ENCODE data around the gene CYB5R4.

CYB5R4 gene

DNA sequence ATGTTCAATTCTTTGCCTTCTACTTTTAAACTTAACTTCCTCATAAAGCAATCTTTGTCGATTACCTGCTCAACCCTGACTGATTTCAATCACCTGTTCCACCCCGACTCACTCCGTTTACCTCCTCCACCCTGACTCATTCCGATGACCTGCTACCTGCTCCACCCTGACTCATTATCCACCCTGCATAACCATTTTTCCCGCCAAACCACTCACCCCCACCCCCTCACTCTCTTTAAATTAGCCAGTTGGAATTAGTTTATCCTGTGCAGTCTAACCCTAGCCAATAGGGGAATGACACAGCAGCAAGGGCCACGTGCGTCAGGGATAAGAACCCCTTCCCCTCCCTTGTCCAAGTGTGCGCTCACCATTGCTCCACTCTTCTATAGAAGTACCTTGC is 117.4 kb downstream of the CYB5R4 start:
- TF ChIP-seq, protein P1, sequence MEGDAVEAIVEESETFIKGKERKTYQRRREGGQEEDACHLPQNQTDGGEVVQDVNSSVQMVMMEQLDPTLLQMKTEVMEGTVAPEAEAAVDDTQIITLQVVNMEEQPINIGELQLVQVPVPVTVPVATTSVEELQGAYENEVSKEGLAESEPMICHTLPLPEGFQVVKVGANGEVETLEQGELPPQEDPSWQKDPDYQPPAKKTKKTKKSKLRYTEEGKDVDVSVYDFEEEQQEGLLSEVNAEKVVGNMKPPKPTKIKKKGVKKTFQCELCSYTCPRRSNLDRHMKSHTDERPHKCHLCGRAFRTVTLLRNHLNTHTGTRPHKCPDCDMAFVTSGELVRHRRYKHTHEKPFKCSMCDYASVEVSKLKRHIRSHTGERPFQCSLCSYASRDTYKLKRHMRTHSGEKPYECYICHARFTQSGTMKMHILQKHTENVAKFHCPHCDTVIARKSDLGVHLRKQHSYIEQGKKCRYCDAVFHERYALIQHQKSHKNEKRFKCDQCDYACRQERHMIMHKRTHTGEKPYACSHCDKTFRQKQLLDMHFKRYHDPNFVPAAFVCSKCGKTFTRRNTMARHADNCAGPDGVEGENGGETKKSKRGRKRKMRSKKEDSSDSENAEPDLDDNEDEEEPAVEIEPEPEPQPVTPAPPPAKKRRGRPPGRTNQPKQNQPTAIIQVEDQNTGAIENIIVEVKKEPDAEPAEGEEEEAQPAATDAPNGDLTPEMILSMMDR (IDR thresholded peaks at IDR 0.05; ENCODE audit: insufficient read depth, low read length, poor library complexity, severe bottlenecking) = no peak
- no peak overlapping the region for H3K4me3 ChIP-seq (replicated peaks; ENCODE audit: low read depth, low read length)
- DNase-seq (ENCODE audit: extremely low read depth, insufficient read length) = no peak
- H3K27me3 ChIP-seq (replicated peaks; ENCODE audit: control insufficient read depth, insufficient read depth, low read length) = no peaks in the 10 kb centered on the region
- H3K36me3 ChIP-seq (ENCODE audit: control insufficient read depth, insufficient read depth, low read length) = no peaks in the 10 kb centered on the region

DNA sequence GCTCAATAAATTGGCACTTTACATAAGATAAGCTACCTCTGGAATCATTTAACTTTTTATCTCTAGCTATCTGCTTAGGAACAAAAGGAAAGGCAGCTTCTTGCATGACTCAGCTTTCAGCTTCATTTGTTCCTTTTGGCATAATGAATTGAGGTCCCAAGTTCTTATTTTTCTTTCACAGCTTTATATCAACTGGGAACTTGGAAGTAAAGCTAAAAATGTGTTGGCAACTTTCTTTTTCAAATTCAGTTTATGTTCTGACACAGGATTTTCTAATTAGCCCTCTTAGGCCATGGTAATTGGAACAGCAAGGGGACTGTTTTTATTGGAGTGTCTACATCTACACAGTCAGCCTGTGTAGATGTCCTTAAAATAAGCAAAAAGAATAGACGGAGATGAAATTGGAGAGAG is 118.8 kb downstream of the CYB5R4 start:
- no peak overlapping the region for H3K4me3 ChIP-seq (replicated peaks; ENCODE audit: low read depth, low read length)
- H3K27me3 ChIP-seq (replicated peaks; ENCODE audit: control insufficient read depth, insufficient read depth, low read length) = no peaks in the 10 kb centered on the region
- TF ChIP-seq, protein P1 (IDR thresholded peaks at IDR 0.05; ENCODE audit: insufficient read depth, low read length, poor library complexity, severe bottlenecking) = no peak
- H3K36me3 ChIP-seq (ENCODE audit: control insufficient read depth, insufficient read depth, low read length) = no peaks in the 10 kb centered on the region
- DNase-seq (ENCODE audit: extremely low read depth, insufficient read length) = no peak

DNA sequence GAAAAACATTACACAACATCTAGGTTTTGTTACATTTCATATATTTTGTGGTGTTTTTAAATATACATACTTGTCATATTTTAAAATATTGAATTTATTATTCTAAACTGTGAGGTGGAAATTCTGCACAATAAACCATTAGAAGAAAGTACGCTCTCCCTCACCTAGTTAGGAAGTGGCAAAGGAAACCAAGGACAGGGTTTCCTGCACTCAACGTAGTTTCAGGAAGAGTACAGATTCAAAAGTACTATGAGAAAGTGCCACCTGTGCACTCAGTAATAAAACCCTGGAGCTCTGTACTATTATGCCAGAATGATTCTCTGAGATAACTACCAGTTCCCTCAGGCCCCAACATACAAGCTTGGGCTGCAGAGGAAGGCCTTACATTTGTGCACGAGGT is 119.5 kb downstream of the CYB5R4 start:
- TF ChIP-seq, protein P1 (IDR thresholded peaks at IDR 0.05; ENCODE audit: insufficient read depth, low read length, poor library complexity, severe bottlenecking) = no peak
- H3K36me3 ChIP-seq (ENCODE audit: control insufficient read depth, insufficient read depth, low read length) = no peaks in the 10 kb centered on the region
- H3K27me3 ChIP-seq (replicated peaks; ENCODE audit: control insufficient read depth, insufficient read depth, low read length) = no peaks in the 10 kb centered on the region
- DNase-seq (ENCODE audit: extremely low read depth, insufficient read length) = no peak
- H3K4me3 ChIP-seq (replicated peaks; ENCODE audit: low read depth, low read length) = no peak overlapping the region

DNA sequence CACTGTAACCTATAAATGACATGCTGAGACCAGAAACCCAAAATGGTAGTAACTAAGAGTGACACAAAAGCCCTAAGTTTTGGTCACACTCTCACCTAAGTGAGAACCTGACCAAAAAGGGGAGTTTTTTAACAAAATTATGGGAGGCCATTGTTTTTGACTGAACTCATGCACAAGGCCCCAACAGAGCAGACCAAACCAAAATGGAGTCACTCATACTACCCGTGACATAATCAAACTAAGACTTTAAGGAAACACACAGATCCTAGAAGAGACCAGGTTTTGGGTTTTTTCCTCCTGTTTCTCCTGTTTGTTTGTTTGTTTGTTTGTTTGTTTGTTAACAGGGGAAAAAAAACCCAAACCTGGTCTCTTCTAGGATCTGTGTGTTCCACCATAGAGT is 124.9 kb downstream of the CYB5R4 start:
- Histone ChIP-seq H3K27me3 (replicated peaks; ENCODE audit: control insufficient read depth, insufficient read depth, low read length) (no peaks in the 10 kb centered on the region), H3K4me3 (replicated peaks; ENCODE audit: low read depth, low read length) (no peak overlapping the region), H3K36me3 (ENCODE audit: control insufficient read depth, insufficient read depth, low read length) (no peaks in the 10 kb centered on the region)
- TF ChIP-seq, protein P1 (IDR thresholded peaks at IDR 0.05; ENCODE audit: insufficient read depth, low read length, poor library complexity, severe bottlenecking) = no peak
- no peak for DNase-seq (ENCODE audit: extremely low read depth, insufficient read length)

DNA sequence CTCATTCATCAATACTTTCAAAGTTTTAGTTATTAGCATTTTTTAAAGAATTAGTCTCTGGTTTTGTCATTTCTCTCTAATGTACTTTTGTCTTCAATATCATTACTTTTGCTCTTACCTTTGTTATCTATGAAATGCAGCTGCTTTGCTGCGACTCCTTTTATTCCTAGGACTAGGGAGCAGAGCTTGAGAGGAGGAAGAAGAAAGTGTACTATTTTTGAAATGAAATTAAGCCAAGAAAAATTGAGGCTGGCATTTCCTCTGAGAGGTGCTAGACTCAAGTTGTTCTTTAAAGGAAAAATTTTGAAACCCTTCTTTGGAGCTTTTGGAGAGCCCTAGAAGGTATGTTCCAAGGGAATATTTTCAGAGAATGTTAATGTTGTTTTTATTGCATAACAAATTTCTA is 125.8 kb downstream of the CYB5R4 start:
- H3K36me3 ChIP-seq (ENCODE audit: control insufficient read depth, insufficient read depth, low read length) = no peaks in the 10 kb centered on the region
- TF ChIP-seq, protein P1 (IDR thresholded peaks at IDR 0.05; ENCODE audit: insufficient read depth, low read length, poor library complexity, severe bottlenecking) = no peak
- no peak for DNase-seq (ENCODE audit: extremely low read depth, insufficient read length)
- H3K4me3 ChIP-seq (replicated peaks; ENCODE audit: low read depth, low read length) = no peak overlapping the region
- H3K27me3 ChIP-seq (replicated peaks; ENCODE audit: control insufficient read depth, insufficient read depth, low read length) = no peaks in the 10 kb centered on the region

DNA sequence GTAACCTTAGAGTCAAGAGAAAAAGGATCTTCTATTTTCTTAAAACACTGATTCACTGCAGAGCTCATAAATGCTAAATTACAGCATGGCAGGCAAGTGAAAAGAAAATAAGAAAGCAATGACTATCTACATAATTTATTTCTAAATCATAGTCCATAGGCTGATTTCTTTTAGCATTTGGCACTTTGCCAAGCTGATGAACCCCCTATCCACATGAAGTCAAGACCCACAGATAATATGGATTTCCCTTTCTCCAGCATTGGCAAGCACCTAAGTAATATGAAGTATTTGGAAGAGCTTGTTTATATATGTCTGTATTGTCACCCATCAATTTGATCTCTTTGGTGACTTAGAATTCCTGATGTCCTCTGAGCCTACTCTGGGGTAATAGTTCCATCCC is 126.2 kb downstream of the CYB5R4 start:
- H3K4me3 ChIP-seq (replicated peaks; ENCODE audit: low read depth, low read length) = no peak overlapping the region
- no peaks in the 10 kb centered on the region for H3K27me3 ChIP-seq (replicated peaks; ENCODE audit: control insufficient read depth, insufficient read depth, low read length)
- no peaks in the 10 kb centered on the region for H3K36me3 ChIP-seq (ENCODE audit: control insufficient read depth, insufficient read depth, low read length)
- no peak for DNase-seq (ENCODE audit: extremely low read depth, insufficient read length)
- TF ChIP-seq, protein P1 (IDR thresholded peaks at IDR 0.05; ENCODE audit: insufficient read depth, low read length, poor library complexity, severe bottlenecking) = no peak
